GM10266 (cell line): ENCODE measurements around the gene ACSL3.

ENCODE experiments used
- DNase-seq: peaks from one replicate; pipeline ENCODE4 v3.0.0; 2012; ENCODE audit errors: extremely low spot score
- TF ChIP-seq, protein P1 (sequence below): IDR thresholded peaks from 2 replicates; pipeline ENCODE4 v1.5.1; 2012; ENCODE audit warnings: mild to moderate bottlenecking, low read depth; ENCODE audit not compliant: control insufficient read depth, insufficient read depth; ENCODE audit errors: missing control alignments

The ACSL3 gene

DNA sequence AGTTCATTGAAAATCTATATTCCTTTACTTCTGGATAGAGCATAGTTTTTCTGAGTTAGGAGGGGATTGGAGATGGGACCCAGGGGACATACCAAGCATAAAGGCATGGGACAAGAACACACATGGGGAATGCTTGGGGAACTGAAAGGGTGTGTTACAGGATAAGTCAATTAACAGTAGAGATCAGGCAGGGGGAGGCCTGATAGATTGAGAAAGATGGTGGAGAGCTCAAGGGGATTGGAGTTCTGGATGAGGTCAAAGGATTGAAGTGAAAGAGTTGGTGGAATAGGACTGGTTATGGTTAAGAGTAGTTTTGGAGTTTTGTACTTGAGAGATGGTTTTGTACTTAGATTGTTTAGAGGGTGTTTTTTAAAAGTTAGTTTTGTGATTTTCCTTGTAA, 16.1 kb downstream of the ACSL3 start:
- DNase-seq, result no peak
- TF ChIP-seq, protein P1, sequence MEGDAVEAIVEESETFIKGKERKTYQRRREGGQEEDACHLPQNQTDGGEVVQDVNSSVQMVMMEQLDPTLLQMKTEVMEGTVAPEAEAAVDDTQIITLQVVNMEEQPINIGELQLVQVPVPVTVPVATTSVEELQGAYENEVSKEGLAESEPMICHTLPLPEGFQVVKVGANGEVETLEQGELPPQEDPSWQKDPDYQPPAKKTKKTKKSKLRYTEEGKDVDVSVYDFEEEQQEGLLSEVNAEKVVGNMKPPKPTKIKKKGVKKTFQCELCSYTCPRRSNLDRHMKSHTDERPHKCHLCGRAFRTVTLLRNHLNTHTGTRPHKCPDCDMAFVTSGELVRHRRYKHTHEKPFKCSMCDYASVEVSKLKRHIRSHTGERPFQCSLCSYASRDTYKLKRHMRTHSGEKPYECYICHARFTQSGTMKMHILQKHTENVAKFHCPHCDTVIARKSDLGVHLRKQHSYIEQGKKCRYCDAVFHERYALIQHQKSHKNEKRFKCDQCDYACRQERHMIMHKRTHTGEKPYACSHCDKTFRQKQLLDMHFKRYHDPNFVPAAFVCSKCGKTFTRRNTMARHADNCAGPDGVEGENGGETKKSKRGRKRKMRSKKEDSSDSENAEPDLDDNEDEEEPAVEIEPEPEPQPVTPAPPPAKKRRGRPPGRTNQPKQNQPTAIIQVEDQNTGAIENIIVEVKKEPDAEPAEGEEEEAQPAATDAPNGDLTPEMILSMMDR, result no peak

DNA sequence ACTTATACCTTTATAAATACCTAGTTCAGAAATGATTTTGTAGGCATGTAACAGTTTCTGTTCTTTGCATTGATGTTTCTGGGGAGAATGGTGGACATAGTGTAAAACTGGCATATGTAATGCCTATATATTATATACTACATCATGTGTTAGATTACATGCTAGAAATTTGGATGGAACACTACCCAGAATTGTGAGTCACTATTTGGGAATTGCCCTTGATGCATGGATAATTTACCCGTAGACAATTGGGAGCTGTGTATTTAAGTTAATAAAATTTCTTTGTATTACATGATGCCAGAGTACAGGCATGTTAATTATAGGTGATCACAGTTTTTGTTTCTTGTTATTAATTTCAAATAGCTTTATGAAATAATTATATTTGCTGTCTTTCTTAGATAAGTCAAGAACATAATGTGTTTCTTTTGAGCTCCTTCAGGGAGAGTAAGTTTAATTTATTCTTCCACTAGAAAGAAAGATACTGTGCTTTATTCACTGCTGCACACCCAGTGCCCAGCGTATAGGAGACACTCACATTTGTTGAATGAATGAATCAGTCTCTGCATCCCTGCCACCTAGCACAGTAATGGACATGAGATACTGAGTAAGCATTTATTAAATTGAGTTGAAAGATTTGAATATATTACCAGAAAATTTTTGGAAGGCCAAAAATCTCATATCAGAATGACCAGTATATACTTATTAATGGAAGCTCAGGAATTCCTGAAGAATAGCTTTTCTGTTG, 16.9 kb downstream of the ACSL3 start:
- TF ChIP-seq, protein P1, result no peak
- no peak for DNase-seq

DNA sequence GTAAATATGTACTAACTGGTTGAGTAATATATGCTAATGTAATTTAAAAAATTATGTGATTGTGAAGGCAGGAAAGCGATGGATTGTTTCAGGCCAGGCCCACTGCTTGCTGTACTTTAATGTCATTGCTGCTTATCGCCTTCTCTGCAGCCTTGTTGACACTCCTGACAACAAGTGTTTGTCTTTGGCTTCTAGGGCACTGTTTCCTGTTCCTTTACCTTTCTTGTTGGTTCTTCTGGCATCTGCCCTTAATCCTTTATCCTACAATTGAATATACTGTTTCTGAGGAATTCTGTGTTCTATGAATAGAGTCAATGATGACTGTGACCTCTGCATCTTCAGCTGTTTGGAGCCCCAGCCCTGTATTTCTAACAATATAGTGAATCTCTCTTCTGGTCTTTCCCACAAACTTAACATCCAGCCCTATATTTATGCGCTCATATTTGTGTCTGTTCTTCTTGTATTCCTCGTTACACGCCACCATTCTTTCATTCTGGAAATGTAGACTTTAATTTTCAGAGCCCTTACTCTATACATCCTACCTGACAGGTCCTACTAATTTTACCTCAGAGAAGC, 17.6 kb downstream of the ACSL3 start:
- DNase-seq, result no peak

DNA sequence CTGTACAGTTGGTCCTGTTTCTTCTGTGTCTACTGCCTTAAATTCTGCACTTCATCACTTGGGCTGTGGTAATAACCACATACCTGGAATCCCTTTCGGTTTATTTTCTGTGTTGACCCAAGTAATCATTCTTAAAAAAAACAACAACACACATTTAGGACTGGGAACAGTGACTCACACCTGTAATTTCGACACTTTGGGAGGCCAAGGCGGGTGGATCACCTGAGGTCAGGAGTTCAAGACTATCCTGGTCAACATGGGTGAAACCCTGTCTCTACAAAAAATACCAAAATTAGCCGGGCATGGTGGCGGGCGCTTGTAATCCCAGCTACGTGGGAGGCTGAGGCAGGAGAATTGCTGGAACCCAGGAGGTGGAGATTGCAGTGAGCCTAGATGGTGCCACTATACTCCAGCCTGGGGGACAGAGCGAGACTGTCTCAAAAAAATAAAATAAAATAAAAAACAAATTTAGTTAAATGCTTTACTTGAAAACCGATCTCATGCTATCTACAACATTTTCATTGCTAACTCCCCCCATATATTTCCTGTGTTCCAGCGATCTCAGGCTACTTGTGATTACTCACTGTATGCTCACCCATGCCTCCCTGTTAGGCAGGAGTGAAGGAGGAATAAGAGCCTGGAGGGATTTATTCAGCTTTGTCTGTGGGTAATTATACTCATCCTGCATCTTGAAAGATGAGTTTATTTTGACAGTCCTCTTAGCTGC, 18.2 kb downstream of the ACSL3 start:
- TF ChIP-seq, protein P1, result no peak
- DNase-seq, result no peak

More for the DNA sequence above, 17.6 kb downstream of the ACSL3 start:
- TF ChIP-seq, protein P1, result no peak

DNA sequence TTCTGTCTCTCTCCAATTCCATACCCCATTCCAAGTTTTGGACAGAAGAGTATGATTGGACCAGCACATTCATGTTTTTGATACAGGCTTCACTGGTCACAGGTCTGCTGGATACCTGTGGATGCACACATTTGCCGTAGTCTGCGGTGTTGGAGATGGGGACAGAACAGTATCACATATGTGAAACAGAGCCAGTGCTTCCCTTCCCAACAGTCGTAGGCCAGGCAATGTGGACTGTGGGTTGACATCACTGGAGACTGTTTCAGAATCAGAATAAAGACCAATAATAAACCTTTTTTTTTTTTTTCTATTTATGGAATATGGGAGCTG, 18.7 kb downstream of the ACSL3 start:
- TF ChIP-seq, protein P1, result no peak

DNA sequence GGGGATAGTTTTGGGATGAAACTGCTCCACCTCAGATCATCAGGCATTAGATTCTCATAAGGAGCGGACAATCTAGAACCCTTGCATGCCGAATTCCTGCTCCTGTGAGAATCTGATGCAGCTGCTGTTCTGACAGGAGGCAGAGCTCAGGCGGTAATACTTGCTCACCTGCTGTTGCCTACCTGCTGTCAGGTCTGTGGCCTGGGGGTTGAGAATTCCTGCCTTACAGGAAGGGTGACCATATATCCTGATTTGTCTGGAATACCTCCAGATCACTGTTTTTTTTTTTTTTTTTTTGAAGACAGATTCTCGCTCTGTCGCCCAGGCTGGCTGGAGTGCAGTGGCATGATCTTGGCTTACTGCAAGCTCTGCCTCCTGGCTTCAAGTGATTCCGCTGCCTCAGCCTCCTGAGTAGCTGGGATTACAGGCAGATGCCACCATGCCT, 21.7 kb downstream of the ACSL3 start:
- no peak for DNase-seq
- TF ChIP-seq, protein P1, result no peak

More for the DNA sequence above, 18.7 kb downstream of the ACSL3 start:
- DNase-seq, result no peak

DNA sequence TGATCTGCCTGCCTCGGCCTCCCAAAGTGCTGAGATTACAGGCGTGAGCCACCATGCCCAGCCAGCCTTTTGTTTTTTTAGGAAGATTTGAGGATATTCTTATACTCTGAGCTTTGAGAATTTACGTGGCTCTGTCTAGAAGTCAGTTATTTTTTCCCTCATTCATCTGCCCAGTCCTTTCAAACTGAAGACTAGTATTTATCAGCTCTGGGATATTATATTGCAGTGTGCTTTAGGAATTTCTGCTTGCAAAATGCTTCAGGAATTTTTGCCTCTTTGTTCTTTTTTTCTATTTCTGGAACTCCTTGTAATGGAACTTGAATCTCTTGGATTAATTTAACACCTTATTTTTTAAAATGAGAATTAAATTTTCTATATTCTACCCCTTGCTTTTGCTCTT, 22.6 kb downstream of the ACSL3 start:
- TF ChIP-seq, protein P1, result no peak
- no peak for DNase-seq
